A673 (cell line): ENCODE measurements around the gene YIPF2.

Experiments used
- EZH2 ChIP-seq: fragments of 200-600 bp; sonication (generic); IDR thresholded peaks from 2 replicates; pipeline ENCODE4 v1.6.1; 2017; ENCODE audit warnings: borderline replicate concordance, low read depth, mild to moderate bottlenecking, mixed read lengths, antibody characterized with exemption, low read length; ENCODE audit not compliant: poor library complexity, severe bottlenecking
- TF ChIP-seq, protein P1 (sequence below): fragments of 300-800, 200-600 bp; sonication (generic); conservative IDR thresholded peaks from 2 replicates; pipeline ENCODE4 v1.5.1; 2017; ENCODE audit warnings: low read depth, mild to moderate bottlenecking, antibody characterized with exemption, low read length, moderate library complexity, mixed read lengths

DNA sequence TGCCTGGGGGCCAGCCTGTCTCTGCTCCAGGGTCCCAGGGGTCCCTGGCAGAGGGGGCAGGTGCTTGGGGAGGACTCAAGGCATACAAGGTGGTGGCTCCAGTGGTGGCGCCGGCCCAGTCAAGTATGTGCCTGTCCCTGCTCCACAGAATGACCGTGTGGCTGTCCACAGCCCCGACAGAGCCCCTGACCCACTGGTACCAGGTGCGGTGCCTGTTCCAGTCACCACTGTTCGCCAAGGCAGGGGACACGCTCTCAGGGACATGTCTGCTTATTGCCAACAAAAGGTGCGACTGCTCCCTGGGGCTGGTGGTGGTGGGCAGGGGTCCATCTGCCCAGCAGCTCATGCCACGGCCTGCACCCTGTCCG lies 8.2 kb downstream of the YIPF2 start:
- TF ChIP-seq, protein P1, sequence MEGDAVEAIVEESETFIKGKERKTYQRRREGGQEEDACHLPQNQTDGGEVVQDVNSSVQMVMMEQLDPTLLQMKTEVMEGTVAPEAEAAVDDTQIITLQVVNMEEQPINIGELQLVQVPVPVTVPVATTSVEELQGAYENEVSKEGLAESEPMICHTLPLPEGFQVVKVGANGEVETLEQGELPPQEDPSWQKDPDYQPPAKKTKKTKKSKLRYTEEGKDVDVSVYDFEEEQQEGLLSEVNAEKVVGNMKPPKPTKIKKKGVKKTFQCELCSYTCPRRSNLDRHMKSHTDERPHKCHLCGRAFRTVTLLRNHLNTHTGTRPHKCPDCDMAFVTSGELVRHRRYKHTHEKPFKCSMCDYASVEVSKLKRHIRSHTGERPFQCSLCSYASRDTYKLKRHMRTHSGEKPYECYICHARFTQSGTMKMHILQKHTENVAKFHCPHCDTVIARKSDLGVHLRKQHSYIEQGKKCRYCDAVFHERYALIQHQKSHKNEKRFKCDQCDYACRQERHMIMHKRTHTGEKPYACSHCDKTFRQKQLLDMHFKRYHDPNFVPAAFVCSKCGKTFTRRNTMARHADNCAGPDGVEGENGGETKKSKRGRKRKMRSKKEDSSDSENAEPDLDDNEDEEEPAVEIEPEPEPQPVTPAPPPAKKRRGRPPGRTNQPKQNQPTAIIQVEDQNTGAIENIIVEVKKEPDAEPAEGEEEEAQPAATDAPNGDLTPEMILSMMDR, result no peak
- no peak for TF ChIP-seq EZH2
